PC-3 (cell line): ENCODE results near the gene NEDD4.

ENCODE experiments used
- CTCF ChIP-seq: fragments of 300-600 bp; sonication (generic); conservative IDR thresholded peaks from 2 replicates; pipeline ENCODE4 v1.5.1; 2017; ENCODE audit warnings: antibody characterized with exemption, low read depth, mild to moderate bottlenecking, low read length
- EZH2 ChIP-seq: fragments of 300-600 bp; sonication (generic); IDR thresholded peaks from one replicate; pipeline ENCODE4 v1.6.1; 2017; ENCODE audit warnings: antibody characterized with exemption, mild to moderate bottlenecking, low read length; ENCODE audit not compliant: unreplicated experiment
- EZH2phosphoT487 ChIP-seq: fragments of 300-600 bp; sonication (generic); IDR thresholded peaks from 2 replicates; pipeline ENCODE4 v1.6.1; 2018; ENCODE audit warnings: mild to moderate bottlenecking, antibody characterized with exemption, low read length, borderline replicate concordance

GRCh38 chr15:55778932-55779331 lies 214.5 kb downstream of the NEDD4 start:
- TF ChIP-seq CTCF (no peak), EZH2 (no peak), EZH2phosphoT487 (no peak)
